K562 (cell line): ENCODE data around the gene IL4I1. TPM values are rescaled to one million over a fixed set of nuclear protein-coding genes. Genes with fewer than 3 reads are reported as not detected.
A peak's percentile ranks its signal among the peaks of the same experiment; 100 is the strongest.

ENCODE experiments used
- ATAC-seq: fragments of 200-7000 bp; cut with Tn5 transposase; 3 replicates; pipeline ENCODE4 v1.9.1; 2020; ENCODE audit warnings: moderate library complexity
- BruUV-seq: library from RNA; stranded (reverse); fragments of 400-500 nt; replicated peaks from 2 replicates; lab custom pipeline; 2021; lab: Mats Ljungman, UMichigan
- CTCF ChIA-PET: fragments of 300-600 bp; formaldehyde crosslinking; extraction: SDS; loops from one replicate; lab custom pipeline; 2021; ENCODE audit warnings: low intra/inter-chr PET ratio; lab: Yijun Ruan, JAX
- POLR2A ChIA-PET: fragments of 300-600, 350-650 bp; sonication (Branson Sonifier 250); formaldehyde crosslinking; extraction: SDS; loops from one replicate; lab custom pipeline; 2021; ENCODE audit warnings: antibody characterized with exemption, inconsistent platforms; lab: Yijun Ruan, JAX
- DNase-seq, 4 experiments: peaks; one replicate each; pipeline versions ENCODE4 v3.0.0 to v3.0.0-alpha.2; 2011 to 2018; ENCODE audit warnings: low spot score in 3 of 4, mixed read lengths in 3 of 4; ENCODE audit errors: extremely low read depth in 1 of 4
- FAIRE-seq: peaks from 2 replicates; lab custom pipeline; 2011; peaks lifted over from hg19 to GRCh38; lab: Jason Lieb, UNC
- H2AFZ ChIP-seq: 2 replicates; pipeline ENCODE4 v1.6.0; 2011; ENCODE audit warnings: low read depth, low read length, control low read depth, inconsistent platforms
- H3K27ac ChIP-seq: fragments of 200-600 bp; 3 replicates; pipeline ENCODE4 v1.8.0; 2011; ENCODE audit warnings: low read depth, mild to moderate bottlenecking, control low read depth, inconsistent platforms, low read length, moderate library complexity, mixed read lengths; ENCODE audit errors: extremely low read depth
- H3K27me3 ChIP-seq, 2 experiments: fragments of 300-600 bp in 1 of 2; 2 replicates in 1 of 2; 3 replicates in 1 of 2; pipeline versions ENCODE4 v1.6.0 to v1.8.0; 2011; ENCODE audit warnings: inconsistent platforms in 2 of 2, low read length in 2 of 2, mild to moderate bottlenecking in 1 of 2, mixed read lengths in 1 of 2, moderate library complexity in 1 of 2; ENCODE audit not compliant: control insufficient read depth in 2 of 2, insufficient read depth in 2 of 2
- H3K36me3 ChIP-seq: fragments of 300-600 bp; 3 replicates; pipeline ENCODE4 v1.8.0; 2011; ENCODE audit warnings: mild to moderate bottlenecking, low read length, inconsistent platforms; ENCODE audit not compliant: control insufficient read depth, insufficient read depth
- H3K4me1 ChIP-seq, 2 experiments: fragments of 200-600 bp in 1 of 2; replicated peaks in 1 of 2; 2 replicates in 1 of 2; 3 replicates in 1 of 2; pipeline versions ENCODE4 v1.5.1 to v1.8.0; 2011; ENCODE audit warnings: inconsistent platforms in 2 of 2, low read length in 2 of 2, mild to moderate bottlenecking in 1 of 2, mixed read lengths in 1 of 2, moderate library complexity in 1 of 2; ENCODE audit not compliant: control insufficient read depth in 2 of 2, insufficient read depth in 2 of 2
- H3K4me2 ChIP-seq: 2 replicates; pipeline ENCODE4 v1.6.1; 2011; ENCODE audit warnings: low read length, control low read depth, inconsistent platforms, mixed read lengths; ENCODE audit not compliant: insufficient read depth
- H3K4me3 ChIP-seq: fragments of 200-600 bp; sonication (generic), shearing (Covaris generic); 2 replicates; pipeline ENCODE4 v1.5.1; 2016; ENCODE audit warnings: control low read depth, inconsistent platforms
- H3K79me2 ChIP-seq: fragments of 200-600 bp; 3 replicates; pipeline ENCODE4 v1.8.0; 2011; ENCODE audit warnings: low read length, inconsistent platforms; ENCODE audit not compliant: control insufficient read depth, insufficient read depth
- H3K9ac ChIP-seq, 2 experiments: 2 replicates each; pipeline versions ENCODE4 v1.6.0 to v1.6.1; 2011; ENCODE audit warnings: low read depth in 2 of 2, low read length in 2 of 2, control low read depth in 1 of 2, inconsistent platforms in 1 of 2, mild to moderate bottlenecking in 1 of 2, mixed read lengths in 1 of 2; ENCODE audit not compliant: insufficient read depth in 1 of 2
- H3K9me1 ChIP-seq: one replicate; pipeline ENCODE4 v1.6.0; 2011; ENCODE audit warnings: inconsistent platforms, mild to moderate bottlenecking, low read length, moderate library complexity; ENCODE audit not compliant: control insufficient read depth, insufficient read depth
- H3K9me3 ChIP-seq: replicated peaks from 2 replicates; pipeline ENCODE4 v1.5.1; 2011; ENCODE audit warnings: low read depth, low read length, inconsistent platforms; ENCODE audit not compliant: control insufficient read depth, insufficient read depth
- H4K20me1 ChIP-seq: replicated peaks from 2 replicates; pipeline ENCODE4 v1.6.1; 2011; ENCODE audit warnings: low read length, inconsistent platforms, mixed read lengths; ENCODE audit not compliant: control insufficient read depth, insufficient read depth
- GABPB2 ChIP-seq: fragments of 250-450 bp; sonication (Bioruptor Pico); conservative IDR thresholded peaks from 2 replicates; pipeline ENCODE4 v1.5.1; 2021; ENCODE audit warnings: mild to moderate bottlenecking
- RBFOX2 ChIP-seq: fragments of 200-400 bp; formaldehyde crosslinking; IDR thresholded peaks from 2 replicates; pipeline ENCODE4 v1.6.1; 2017; ENCODE audit warnings: low read depth, mild to moderate bottlenecking, low read length, moderate library complexity
- XRCC5 ChIP-seq: fragments of 200-400 bp; formaldehyde crosslinking; IDR thresholded peaks from 2 replicates; pipeline ENCODE4 v1.6.1; 2017; ENCODE audit warnings: low read depth, mild to moderate bottlenecking, low read length
- ZBTB33 ChIP-seq: sonication (generic); formaldehyde crosslinking; IDR thresholded peaks from 2 replicates; pipeline ENCODE4 v1.8.1; 2023; ENCODE audit warnings: mild to moderate bottlenecking, missing genetic modification reagents
- ZNF780A ChIP-seq: fragments of 250-450 bp; sonication (Bioruptor Pico); IDR thresholded peaks from 2 replicates; pipeline ENCODE4 v1.5.0; 2021; ENCODE audit warnings: mild to moderate bottlenecking
- WGBS: fragments of 100-300 bp; shearing (Covaris generic); methylation state at CpG from one replicate; pipeline ENCODE4 v1.1.6; 2016; ENCODE audit warnings: low coverage, mixed read lengths; ENCODE audit not compliant: insufficient coverage; ENCODE audit errors: missing lambda C conversion rate; 5-methylcytosine and 5-hydroxymethylcytosine counted together
- in situ Hi-C: fragments of 300-500 bp; cut with MboI; formaldehyde crosslinking; loops from 4 replicates; pipeline ENCODE4 v1.15.0; 2018; ENCODE audit warnings: inconsistent platforms, mixed read lengths
- intact Hi-C: fragments of 100-400 bp; cut with micrococcal nuclease; formaldehyde crosslinking; loops from 2 replicates; pipeline ENCODE4 v1.14.2; 2022
- polyA plus RNA-seq, 8 experiments: library from polyadenylated mRNA; depleted of rRNA in 4 of 8; stranded (reverse) in 5 of 8; unstranded in 3 of 8; fragments of >200 nt; fragmentation: Nextera tagmentation in 2 of 8; fragmentation: Illumina TruSeq in 1 of 8; extraction: Ambion mirVana in 2 of 8; extraction: Trizol in 1 of 8; gene quantifications; 2 replicates each; pipeline versions ENCODE4 v1.2.1 to v1.2.3, GENCODE V29; 2011 to 2014; ENCODE audit warnings: inconsistent platforms in 1 of 8, missing spikeins in 1 of 8
- total RNA-seq, 7 experiments: library from RNA; depleted of rRNA in 6 of 7; stranded (reverse); fragments of >200 nt in 6 of 7; fragmentation: Illumina TruSeq in 2 of 7; extraction: Trizol in 2 of 7; gene quantifications; 2 replicates each; pipeline versions ENCODE4 v1.2.1 to v1.2.3, GENCODE V29; 2011 to 2021; ENCODE audit warnings: low replicate concordance in 1 of 7
- TF ChIP-seq, protein P1 (sequence below), 2 experiments: fragments of 450-650 bp; conservative IDR thresholded peaks; 2 replicates each; pipeline ENCODE4 v1.6.1; 2017; ENCODE audit warnings: mild to moderate bottlenecking in 2 of 2, moderate library complexity in 2 of 2

Gene IL4I1
- total and polyA plus RNA-seq, 9 of the 15 experiments (the other 6 are each of a cell fraction or from before 2014, with no cell fraction given): 0.06 to 0.95 (median 0.43) TPM; not detected in 2

- no peak overlapping the region for H2AFZ ChIP-seq
- WGBS: 89% methylated on average over 24 of the region's 24 CpGs
- POLR2A ChIA-PET: interaction anchor here (1.5 to 2.2 kb wide), 3 partner anchors 10 to 78 kb away, joined by 3 to 18 read pairs (median 7); partner anchors contain the start of gene PTOV1
- ATAC-seq (no peak), FAIRE-seq (no peak), DNase-seq (no peak)
- H3K79me2 ChIP-seq: peaks cover 39% of the 10 kb centered on the region
- H3K36me3 ChIP-seq: peaks cover 65% of the 10 kb centered on the region
- CTCF ChIA-PET: no interaction called here
- H3K4me1 ChIP-seq: peaks cover 23 to 81% of the 10 kb centered on the region in 2 experiments; a peak in 4 of 5 replicates
- 0 out of 3 replicates have a peak overlapping the region, but pooled peaks have one; percentile 25 for H3K27ac ChIP-seq
- peak overlapping the region in 1 of 2 experiments; percentile 81; a peak in 2 of 4 replicates for H3K9ac ChIP-seq
- intact Hi-C loops: no loop called here
- peaks cover 24% of the 10 kb centered on the region; the same call in 1 of the 2 replicates for H4K20me1 ChIP-seq
- TF ChIP-seq, protein P1, sequence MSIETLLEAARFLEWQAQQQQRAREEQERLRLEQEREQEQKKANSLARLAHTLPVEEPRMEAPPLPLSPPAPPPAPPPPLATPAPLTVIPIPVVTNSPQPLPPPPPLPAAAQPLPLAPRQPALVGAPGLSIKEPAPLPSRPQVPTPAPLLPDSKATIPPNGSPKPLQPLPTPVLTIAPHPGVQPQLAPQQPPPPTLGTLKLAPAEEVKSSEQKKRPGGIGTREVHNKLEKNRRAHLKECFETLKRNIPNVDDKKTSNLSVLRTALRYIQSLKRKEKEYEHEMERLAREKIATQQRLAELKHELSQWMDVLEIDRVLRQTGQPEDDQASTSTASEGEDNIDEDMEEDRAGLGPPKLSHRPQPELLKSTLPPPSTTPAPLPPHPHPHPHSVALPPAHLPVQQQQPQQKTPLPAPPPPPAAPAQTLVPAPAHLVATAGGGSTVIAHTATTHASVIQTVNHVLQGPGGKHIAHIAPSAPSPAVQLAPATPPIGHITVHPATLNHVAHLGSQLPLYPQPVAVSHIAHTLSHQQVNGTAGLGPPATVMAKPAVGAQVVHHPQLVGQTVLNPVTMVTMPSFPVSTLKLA (conservative IDR thresholded peaks at IDR 0.05): 0 out of 4 replicates have a peak, but pooled peaks of 1 of the 2 experiments have one; percentile 3
- TF ChIP-seq ZNF780A (CRISPR knock-in tag): no peak
- TF ChIP-seq RBFOX2: peak; percentile 11; the same call in 1 of the 2 replicates
- TF ChIP-seq GABPB2 (CRISPR knock-in tag): no peak
- TF ChIP-seq XRCC5: peak; percentile 2; the same call in 1 of the 2 replicates
- 0 out of 2 replicates have a peak, but pooled peaks have one; percentile 42 for TF ChIP-seq ZBTB33 (CRISPR knock-in tag)
- H3K27me3 ChIP-seq: no peaks in the 10 kb centered on the region
- no peaks in the 10 kb centered on the region for H3K9me3 ChIP-seq
- H3K9me1 ChIP-seq: peaks cover 4% of the 10 kb centered on the region
- no TSS peak for BruUV-seq
- H3K4me2 ChIP-seq: no peak overlapping the region
- in situ Hi-C loops: no loop called here
- no peak overlapping the region for H3K4me3 ChIP-seq
These were observed 33.3 kb downstream of the IL4I1 start for GRCh38 chr19:49863254-49863934.
